ENCODE results near the gene DPP3.
A peak's percentile ranks its signal among the peaks of the same experiment; 100 is the strongest.

DPP3 gene

DNA sequence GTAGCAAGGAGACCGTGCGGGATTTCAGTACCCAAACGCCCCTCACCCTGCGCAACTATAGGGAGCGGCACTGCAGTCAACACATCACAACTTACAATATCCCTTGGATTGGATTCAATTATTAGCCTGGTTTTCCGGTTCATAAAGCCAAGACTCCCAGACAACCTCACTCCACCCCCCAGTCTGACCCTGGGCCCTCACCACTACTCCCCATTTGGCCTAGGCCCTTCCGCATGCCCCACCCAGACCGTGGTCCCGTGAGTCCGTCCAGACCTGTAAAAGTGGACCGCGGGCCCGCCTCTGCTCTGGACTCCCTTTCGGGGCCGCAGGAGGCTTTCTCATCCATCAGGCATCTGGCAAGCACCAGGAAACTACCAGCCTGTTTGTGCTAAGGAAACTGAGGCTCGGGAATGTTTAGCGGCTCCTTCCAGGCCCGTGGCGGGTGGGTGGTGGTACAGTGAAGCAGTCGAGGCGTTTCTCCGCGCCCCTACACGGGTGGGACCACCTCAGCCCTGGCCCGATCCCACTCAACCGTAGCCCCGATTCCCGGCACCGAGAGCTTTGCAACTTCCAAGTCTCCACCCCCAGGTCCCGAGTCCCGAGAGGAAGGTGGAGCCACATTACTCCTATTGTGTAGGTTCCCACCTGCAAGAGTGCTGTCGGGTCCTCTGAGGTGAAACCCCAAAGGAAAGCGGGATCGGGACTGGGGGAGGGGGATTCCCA, 679 bp upstream of the DPP3 start (continued):
- no peak for TF ChIP-seq ZNF776 (tag by site-specific recombination; IDR thresholded peaks at IDR 0.05; ENCODE audit: borderline replicate concordance)
- TF ChIP-seq, protein P1, sequence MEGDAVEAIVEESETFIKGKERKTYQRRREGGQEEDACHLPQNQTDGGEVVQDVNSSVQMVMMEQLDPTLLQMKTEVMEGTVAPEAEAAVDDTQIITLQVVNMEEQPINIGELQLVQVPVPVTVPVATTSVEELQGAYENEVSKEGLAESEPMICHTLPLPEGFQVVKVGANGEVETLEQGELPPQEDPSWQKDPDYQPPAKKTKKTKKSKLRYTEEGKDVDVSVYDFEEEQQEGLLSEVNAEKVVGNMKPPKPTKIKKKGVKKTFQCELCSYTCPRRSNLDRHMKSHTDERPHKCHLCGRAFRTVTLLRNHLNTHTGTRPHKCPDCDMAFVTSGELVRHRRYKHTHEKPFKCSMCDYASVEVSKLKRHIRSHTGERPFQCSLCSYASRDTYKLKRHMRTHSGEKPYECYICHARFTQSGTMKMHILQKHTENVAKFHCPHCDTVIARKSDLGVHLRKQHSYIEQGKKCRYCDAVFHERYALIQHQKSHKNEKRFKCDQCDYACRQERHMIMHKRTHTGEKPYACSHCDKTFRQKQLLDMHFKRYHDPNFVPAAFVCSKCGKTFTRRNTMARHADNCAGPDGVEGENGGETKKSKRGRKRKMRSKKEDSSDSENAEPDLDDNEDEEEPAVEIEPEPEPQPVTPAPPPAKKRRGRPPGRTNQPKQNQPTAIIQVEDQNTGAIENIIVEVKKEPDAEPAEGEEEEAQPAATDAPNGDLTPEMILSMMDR (tag by site-specific recombination; IDR thresholded peaks at IDR 0.05): no peak
- TF ChIP-seq ZNF76 (tag by site-specific recombination; IDR thresholded peaks at IDR 0.05; ENCODE audit: borderline replicate concordance, low read depth): no peak
- no peak for TF ChIP-seq ZNF37A (tag by site-specific recombination; IDR thresholded peaks at IDR 0.05)
- peak; percentile 57 for TF ChIP-seq ZFP69B (tag by site-specific recombination; IDR thresholded peaks at IDR 0.05)

DNA sequence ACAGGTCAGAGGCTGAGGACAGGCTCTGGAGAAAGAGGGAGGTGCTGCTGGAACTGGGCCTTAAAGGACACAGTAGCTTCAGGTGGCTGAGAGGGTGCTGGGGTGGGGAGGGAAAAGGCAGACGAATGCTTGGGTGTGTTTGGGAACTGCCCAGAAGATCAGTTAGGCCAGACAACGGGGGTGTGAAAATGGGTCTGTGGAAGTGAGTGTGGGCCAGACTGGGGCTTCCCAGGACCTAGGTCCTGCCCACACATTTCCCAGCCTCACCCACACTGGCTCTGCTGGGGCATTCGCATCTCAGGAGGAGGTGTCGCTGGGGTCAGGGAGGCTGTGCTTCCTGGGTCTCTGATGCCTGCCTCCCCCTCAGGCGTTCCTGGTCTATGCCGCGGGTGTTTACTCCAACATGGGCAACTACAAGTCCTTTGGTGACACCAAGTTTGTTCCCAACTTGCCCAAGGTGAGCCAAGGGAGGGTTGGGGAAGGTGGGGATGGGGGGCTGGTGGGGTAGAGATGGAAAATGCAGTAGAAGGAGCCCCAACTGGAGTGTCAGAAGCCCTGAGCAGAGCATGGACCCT, 4.7 kb downstream of the DPP3 start:
- no peak overlapping the region for H3K4me3 ChIP-seq (ENCODE audit: low read depth, low read length)
- peaks cover 0 to 52% of the 10 kb centered on the region in 2 experiments; a peak in 2 of 3 replicates for H3K36me3 ChIP-seq (ENCODE audit: control insufficient read depth in 2 of 2, insufficient read depth in 1 of 2, low read length in 2 of 2)
- TF ChIP-seq EGR2 (tag by site-specific recombination; IDR thresholded peaks at IDR 0.05; ENCODE audit: low read depth) (peak; percentile 91), ZFHX2 (tag by site-specific recombination; conservative IDR thresholded peaks at IDR 0.05) (peak; percentile 78), ZNF133 (tag by site-specific recombination; IDR thresholded peaks at IDR 0.05) (no peak)
- POLR2A ChIA-PET: interaction anchor here (0.5 to 1.2 kb wide), 2 partner anchors 25 to 40 kb away, joined by 3 to 5 read pairs; partner anchors contain the start of gene BBS1
- no peak overlapping the region for H3K27ac ChIP-seq (ENCODE audit: extremely low read depth, low read depth, low read length)
- no peaks in the 10 kb centered on the region for H3K9me3 ChIP-seq (ENCODE audit: control insufficient read depth, insufficient read depth, low read depth, low read length)
- H3K4me1 ChIP-seq (ENCODE audit: control insufficient read depth, insufficient read depth, low read length): no peaks in the 10 kb centered on the region
- CTCF ChIA-PET: interaction anchor here (0.5 to 1.5 kb wide), 4 partner anchors 56 to 194 kb away, joined by 3 to 5 read pairs (median 4); no protein-coding TSS in a partner anchor

DNA sequence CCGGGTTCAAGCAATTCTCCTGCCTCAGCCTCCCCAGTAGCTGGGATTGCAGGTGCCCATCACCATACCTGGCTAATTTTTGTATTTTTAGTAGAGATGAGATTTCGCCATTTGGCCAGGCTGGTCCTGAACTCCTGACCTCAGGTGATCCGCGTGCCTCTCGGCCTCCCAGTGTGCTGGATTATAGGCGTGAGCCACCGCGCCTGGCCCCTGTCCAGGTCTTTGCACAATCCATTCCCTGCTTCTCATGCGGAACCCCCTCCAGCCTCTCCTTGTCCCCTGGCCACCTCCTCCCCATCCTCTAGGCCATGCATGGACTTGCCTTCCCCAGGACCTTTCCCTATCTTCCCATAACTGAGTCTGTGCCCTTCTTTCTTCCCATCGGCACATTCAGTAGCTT, 8.7 kb downstream of the DPP3 start:
- CTCF ChIA-PET: interaction anchor here (0.6 kb wide), 1 partner anchor 32 kb away, joined by 5 read pairs; no protein-coding TSS in a partner anchor
- no peaks in the 10 kb centered on the region for H3K4me1 ChIP-seq (ENCODE audit: control insufficient read depth, insufficient read depth, low read length)
- H3K4me3 ChIP-seq (ENCODE audit: low read depth, low read length): no peak overlapping the region
- H3K9me3 ChIP-seq (ENCODE audit: control insufficient read depth, insufficient read depth, low read depth, low read length): no peaks in the 10 kb centered on the region
- POLR2A ChIA-PET: no interaction called here
- H3K27ac ChIP-seq (ENCODE audit: extremely low read depth, low read depth, low read length): no peak overlapping the region
- peaks cover 0 to 64% of the 10 kb centered on the region in 2 experiments; a peak in 2 of 3 replicates for H3K36me3 ChIP-seq (ENCODE audit: control insufficient read depth in 2 of 2, insufficient read depth in 1 of 2, low read length in 2 of 2)
- TF ChIP-seq, protein P2, sequence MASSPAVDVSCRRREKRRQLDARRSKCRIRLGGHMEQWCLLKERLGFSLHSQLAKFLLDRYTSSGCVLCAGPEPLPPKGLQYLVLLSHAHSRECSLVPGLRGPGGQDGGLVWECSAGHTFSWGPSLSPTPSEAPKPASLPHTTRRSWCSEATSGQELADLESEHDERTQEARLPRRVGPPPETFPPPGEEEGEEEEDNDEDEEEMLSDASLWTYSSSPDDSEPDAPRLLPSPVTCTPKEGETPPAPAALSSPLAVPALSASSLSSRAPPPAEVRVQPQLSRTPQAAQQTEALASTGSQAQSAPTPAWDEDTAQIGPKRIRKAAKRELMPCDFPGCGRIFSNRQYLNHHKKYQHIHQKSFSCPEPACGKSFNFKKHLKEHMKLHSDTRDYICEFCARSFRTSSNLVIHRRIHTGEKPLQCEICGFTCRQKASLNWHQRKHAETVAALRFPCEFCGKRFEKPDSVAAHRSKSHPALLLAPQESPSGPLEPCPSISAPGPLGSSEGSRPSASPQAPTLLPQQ (tag by site-specific recombination; IDR thresholded peaks at IDR 0.05): no peak
- TF ChIP-seq SP2 (tag by site-specific recombination; IDR thresholded peaks at IDR 0.05) (no peak), ZBTB20 (tag by site-specific recombination; IDR thresholded peaks at IDR 0.05) (no peak), ZNF548 (tag by site-specific recombination; IDR thresholded peaks at IDR 0.05) (no peak), ZBTB48 (tag by site-specific recombination; IDR thresholded peaks at IDR 0.05) (no peak), ZNF10 (tag by site-specific recombination; IDR thresholded peaks at IDR 0.05) (no peak), ZNF558 (tag by site-specific recombination; IDR thresholded peaks at IDR 0.05) (no peak), ZNF785 (tag by site-specific recombination; IDR thresholded peaks at IDR 0.05) (no peak), ZNF747 (tag by site-specific recombination; IDR thresholded peaks at IDR 0.05) (no peak), ZNF670 (tag by site-specific recombination; IDR thresholded peaks at IDR 0.05; ENCODE audit: low read depth) (no peak), ZBTB1 (tag by site-specific recombination; IDR thresholded peaks at IDR 0.05) (no peak), HOXA7 (CRISPR knock-in tag; IDR thresholded peaks at IDR 0.05; ENCODE audit: borderline replicate concordance) (no peak), ZNF544 (tag by site-specific recombination; IDR thresholded peaks at IDR 0.05) (no peak), ZNF394 (tag by site-specific recombination; IDR thresholded peaks at IDR 0.05; ENCODE audit: borderline replicate concordance) (no peak)
- TF ChIP-seq, protein P3, sequence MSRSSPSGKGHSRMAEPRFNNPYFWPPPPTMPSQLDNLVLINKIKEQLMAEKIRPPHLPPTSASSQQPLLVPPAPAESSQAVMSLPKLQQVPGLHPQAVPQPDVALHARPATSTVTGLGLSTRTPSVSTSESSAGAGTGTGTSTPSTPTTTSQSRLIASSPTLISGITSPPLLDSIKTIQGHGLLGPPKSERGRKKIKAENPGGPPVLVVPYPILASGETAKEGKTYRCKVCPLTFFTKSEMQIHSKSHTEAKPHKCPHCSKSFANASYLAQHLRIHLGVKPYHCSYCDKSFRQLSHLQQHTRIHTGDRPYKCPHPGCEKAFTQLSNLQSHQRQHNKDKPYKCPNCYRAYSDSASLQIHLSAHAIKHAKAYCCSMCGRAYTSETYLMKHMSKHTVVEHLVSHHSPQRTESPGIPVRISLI (tag by site-specific recombination; IDR thresholded peaks at IDR 0.05): no peak
- TF ChIP-seq, protein P4, sequence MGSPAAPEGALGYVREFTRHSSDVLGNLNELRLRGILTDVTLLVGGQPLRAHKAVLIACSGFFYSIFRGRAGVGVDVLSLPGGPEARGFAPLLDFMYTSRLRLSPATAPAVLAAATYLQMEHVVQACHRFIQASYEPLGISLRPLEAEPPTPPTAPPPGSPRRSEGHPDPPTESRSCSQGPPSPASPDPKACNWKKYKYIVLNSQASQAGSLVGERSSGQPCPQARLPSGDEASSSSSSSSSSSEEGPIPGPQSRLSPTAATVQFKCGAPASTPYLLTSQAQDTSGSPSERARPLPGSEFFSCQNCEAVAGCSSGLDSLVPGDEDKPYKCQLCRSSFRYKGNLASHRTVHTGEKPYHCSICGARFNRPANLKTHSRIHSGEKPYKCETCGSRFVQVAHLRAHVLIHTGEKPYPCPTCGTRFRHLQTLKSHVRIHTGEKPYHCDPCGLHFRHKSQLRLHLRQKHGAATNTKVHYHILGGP (tag by site-specific recombination; IDR thresholded peaks at IDR 0.05): no peak
- TF ChIP-seq, protein P5, sequence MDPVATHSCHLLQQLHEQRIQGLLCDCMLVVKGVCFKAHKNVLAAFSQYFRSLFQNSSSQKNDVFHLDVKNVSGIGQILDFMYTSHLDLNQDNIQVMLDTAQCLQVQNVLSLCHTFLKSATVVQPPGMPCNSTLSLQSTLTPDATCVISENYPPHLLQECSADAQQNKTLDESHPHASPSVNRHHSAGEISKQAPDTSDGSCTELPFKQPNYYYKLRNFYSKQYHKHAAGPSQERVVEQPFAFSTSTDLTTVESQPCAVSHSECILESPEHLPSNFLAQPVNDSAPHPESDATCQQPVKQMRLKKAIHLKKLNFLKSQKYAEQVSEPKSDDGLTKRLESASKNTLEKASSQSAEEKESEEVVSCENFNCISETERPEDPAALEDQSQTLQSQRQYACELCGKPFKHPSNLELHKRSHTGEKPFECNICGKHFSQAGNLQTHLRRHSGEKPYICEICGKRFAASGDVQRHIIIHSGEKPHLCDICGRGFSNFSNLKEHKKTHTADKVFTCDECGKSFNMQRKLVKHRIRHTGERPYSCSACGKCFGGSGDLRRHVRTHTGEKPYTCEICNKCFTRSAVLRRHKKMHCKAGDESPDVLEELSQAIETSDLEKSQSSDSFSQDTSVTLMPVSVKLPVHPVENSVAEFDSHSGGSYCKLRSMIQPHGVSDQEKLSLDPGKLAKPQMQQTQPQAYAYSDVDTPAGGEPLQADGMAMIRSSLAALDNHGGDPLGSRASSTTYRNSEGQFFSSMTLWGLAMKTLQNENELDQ (tag by site-specific recombination; IDR thresholded peaks at IDR 0.05; ENCODE audit: low read depth): no peak
